Smooth muscle cell (in vitro differentiated cells): ENCODE data around the gene SYNPO2. TPM values are rescaled to one million over a fixed set of nuclear protein-coding genes. Genes with fewer than 3 reads are reported as not detected.

Experiments
- DNase-seq: peaks from one replicate; lab custom pipeline; 2025; ENCODE audit not compliant: unreplicated experiment; lab: John Stamatoyannopoulos, UW
- H2AFZ ChIP-seq: fragments of 200-600 bp; sonication (generic); 2 replicates; pipeline ENCODE4 v1.6.0; 2016; ENCODE audit warnings: antibody characterized with exemption, low read depth, mild to moderate bottlenecking
- H3F3A ChIP-seq: fragments of 200-600 bp; sonication (generic); 2 replicates; pipeline ENCODE4 v1.6.0; 2017; ENCODE audit warnings: antibody characterized with exemption, low read depth
- H3K27ac ChIP-seq: fragments of 200-600 bp; sonication (generic); 2 replicates; pipeline ENCODE4 v1.5.1; 2016; ENCODE audit warnings: low read depth, mild to moderate bottlenecking
- H3K27me3 ChIP-seq: fragments of 200-600 bp; sonication (generic); 2 replicates; pipeline ENCODE4 v1.6.1; 2016; ENCODE audit warnings: low read depth, mild to moderate bottlenecking
- H3K36me3 ChIP-seq: fragments of 200-600 bp; sonication (generic); 2 replicates; pipeline ENCODE4 v1.5.1; 2016; ENCODE audit warnings: low read depth
- H3K4me1 ChIP-seq: fragments of 200-600 bp; sonication (generic); 2 replicates; pipeline ENCODE4 v1.5.1; 2016; ENCODE audit warnings: low read depth
- H3K4me2 ChIP-seq: fragments of 200-600 bp; sonication (generic); 2 replicates; pipeline ENCODE4 v1.6.0; 2016; ENCODE audit warnings: mild to moderate bottlenecking
- H3K4me3 ChIP-seq: fragments of 200-600 bp; sonication (generic); 2 replicates; pipeline ENCODE4 v1.5.1; 2016; ENCODE audit warnings: mild to moderate bottlenecking
- H3K79me2 ChIP-seq: fragments of 200-600 bp; sonication (generic); 2 replicates; pipeline ENCODE4 v1.6.0; 2016; ENCODE audit warnings: low read depth, mild to moderate bottlenecking
- H3K9ac ChIP-seq: fragments of 200-600 bp; sonication (generic); 2 replicates; pipeline ENCODE4 v1.6.0; 2016; ENCODE audit warnings: low read depth
- H3K9me3 ChIP-seq: fragments of 200-600 bp; sonication (generic); replicated peaks from 2 replicates; pipeline ENCODE4 v1.5.1; 2016; ENCODE audit warnings: low read depth
- H4K20me1 ChIP-seq: fragments of 200-600 bp; sonication (generic); 2 replicates; pipeline ENCODE4 v1.6.0; 2016; ENCODE audit warnings: low read depth
- WGBS: methylation state at CpG from one replicate; pipeline ENCODE4 v1.1.7; 2016; ENCODE audit warnings: low lambda C conversion rate; 5-methylcytosine and 5-hydroxymethylcytosine counted together
- polyA plus RNA-seq: library from polyadenylated mRNA; unstranded; fragments of >200 nt; fragmentation: Nextera tagmentation; extraction: Ambion mirVana; gene quantifications from 2 replicates; pipeline ENCODE4 v1.2.1, GENCODE V29; 2016
- total RNA-seq: library from RNA; depleted of rRNA; stranded (reverse); fragments of >200 nt; gene quantifications from 2 replicates; pipeline ENCODE4 v1.2.3, GENCODE V29; 2014
- TF ChIP-seq, protein P1 (sequence below): fragments of 200-600 bp; sonication (generic); IDR thresholded peaks from 2 replicates; pipeline ENCODE4 v1.5.1; 2017; ENCODE audit warnings: borderline replicate concordance, mild to moderate bottlenecking, antibody characterized with exemption; ENCODE audit not compliant: insufficient read depth, poor library complexity, severe bottlenecking

The SYNPO2 gene
- total and polyA plus RNA-seq, 2 experiments from 2014 or later = 0.08 to 4.5 TPM

DNA sequence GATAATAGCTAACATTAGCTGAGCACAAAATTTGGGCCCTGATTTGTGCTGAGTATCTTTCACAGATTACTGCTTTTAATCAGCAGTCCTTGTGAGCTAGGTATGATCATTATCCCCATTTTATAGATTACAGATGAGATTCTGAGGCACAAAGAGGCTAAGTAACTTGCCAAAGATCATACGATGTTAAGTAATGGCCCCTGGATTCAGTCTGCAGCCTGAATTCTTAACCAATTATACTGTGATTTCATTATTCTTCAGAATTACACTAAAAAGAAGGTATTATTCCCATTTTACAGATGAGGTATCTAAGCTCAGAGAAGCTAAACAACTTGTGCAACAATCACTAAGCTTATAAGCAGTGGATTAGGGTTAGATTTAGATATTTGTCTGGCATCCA, 149.1 kb downstream of the SYNPO2 start:
- H2AFZ ChIP-seq = no peak overlapping the region

GRCh38 chr4:119038116-119038841, 149.6 kb downstream of the SYNPO2 start:
- WGBS = 86% methylated on average over 5 of the region's 5 CpGs
- Histone ChIP-seq H3K27ac (no peak overlapping the region), H3K27me3 (no peaks in the 10 kb centered on the region), H3K4me1 (peaks cover 20% of the 10 kb centered on the region), H4K20me1 (no peaks in the 10 kb centered on the region), H3K79me2 (no peaks in the 10 kb centered on the region), H3F3A (no peaks in the 10 kb centered on the region), H2AFZ (no peak overlapping the region), H3K4me3 (no peak overlapping the region), H3K4me2 (no peak overlapping the region), H3K9me3 (no peaks in the 10 kb centered on the region), H3K36me3 (no peaks in the 10 kb centered on the region), H3K9ac (no peak overlapping the region)
- TF ChIP-seq, protein P1, sequence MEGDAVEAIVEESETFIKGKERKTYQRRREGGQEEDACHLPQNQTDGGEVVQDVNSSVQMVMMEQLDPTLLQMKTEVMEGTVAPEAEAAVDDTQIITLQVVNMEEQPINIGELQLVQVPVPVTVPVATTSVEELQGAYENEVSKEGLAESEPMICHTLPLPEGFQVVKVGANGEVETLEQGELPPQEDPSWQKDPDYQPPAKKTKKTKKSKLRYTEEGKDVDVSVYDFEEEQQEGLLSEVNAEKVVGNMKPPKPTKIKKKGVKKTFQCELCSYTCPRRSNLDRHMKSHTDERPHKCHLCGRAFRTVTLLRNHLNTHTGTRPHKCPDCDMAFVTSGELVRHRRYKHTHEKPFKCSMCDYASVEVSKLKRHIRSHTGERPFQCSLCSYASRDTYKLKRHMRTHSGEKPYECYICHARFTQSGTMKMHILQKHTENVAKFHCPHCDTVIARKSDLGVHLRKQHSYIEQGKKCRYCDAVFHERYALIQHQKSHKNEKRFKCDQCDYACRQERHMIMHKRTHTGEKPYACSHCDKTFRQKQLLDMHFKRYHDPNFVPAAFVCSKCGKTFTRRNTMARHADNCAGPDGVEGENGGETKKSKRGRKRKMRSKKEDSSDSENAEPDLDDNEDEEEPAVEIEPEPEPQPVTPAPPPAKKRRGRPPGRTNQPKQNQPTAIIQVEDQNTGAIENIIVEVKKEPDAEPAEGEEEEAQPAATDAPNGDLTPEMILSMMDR = no peak
- no peak for DNase-seq

More for the DNA sequence above, 149.1 kb downstream of the SYNPO2 start:
- Histone ChIP-seq H3K27me3 (no peaks in the 10 kb centered on the region), H3K9ac (no peak overlapping the region), H3F3A (no peaks in the 10 kb centered on the region), H3K4me3 (no peak overlapping the region), H3K36me3 (no peaks in the 10 kb centered on the region), H3K27ac (no peak overlapping the region), H3K9me3 (no peaks in the 10 kb centered on the region), H3K4me1 (peaks cover 20% of the 10 kb centered on the region), H3K79me2 (no peaks in the 10 kb centered on the region), H3K4me2 (no peak overlapping the region), H4K20me1 (no peaks in the 10 kb centered on the region)
- DNase-seq = no peak
- 90% methylated on average over 1 of the region's 1 CpG for WGBS
- TF ChIP-seq, protein P1 = no peak

GRCh38 chr4:119039160-119039559, 150.5 kb downstream of the SYNPO2 start:
- TF ChIP-seq, protein P1 = no peak
- Histone ChIP-seq H4K20me1 (no peaks in the 10 kb centered on the region), H3K9me3 (no peaks in the 10 kb centered on the region), H3K4me3 (no peak overlapping the region), H3K36me3 (no peaks in the 10 kb centered on the region), H3K27me3 (no peaks in the 10 kb centered on the region), H3K4me2 (no peak overlapping the region), H3K9ac (no peak overlapping the region), H3K79me2 (no peaks in the 10 kb centered on the region), H2AFZ (no peak overlapping the region), H3K4me1 (peaks cover 20% of the 10 kb centered on the region), H3K27ac (no peak overlapping the region), H3F3A (no peaks in the 10 kb centered on the region)
- WGBS = 79% methylated on average over 1 of the region's 1 CpG
- DNase-seq = no peak

- H3K9me3 ChIP-seq = no peaks in the 10 kb centered on the region
- WGBS = 41% methylated on average over 4 of the region's 4 CpGs
- no peaks in the 10 kb centered on the region for H3F3A ChIP-seq
- peak overlapping the region; percentile 6 for H2AFZ ChIP-seq
- peak overlapping the region; percentile 51 for H3K4me2 ChIP-seq
- peak overlapping the region; percentile 9 for H3K9ac ChIP-seq
- H4K20me1 ChIP-seq = no peaks in the 10 kb centered on the region
- no peaks in the 10 kb centered on the region for H3K27me3 ChIP-seq
- no peak overlapping the region for H3K4me3 ChIP-seq
- TF ChIP-seq, protein P1 = no peak
- no peaks in the 10 kb centered on the region for H3K36me3 ChIP-seq
- H3K4me1 ChIP-seq = peaks cover 20% of the 10 kb centered on the region
- H3K79me2 ChIP-seq = no peaks in the 10 kb centered on the region
- peak overlapping the region; percentile 79 for H3K27ac ChIP-seq
- DNase-seq = no peak
These were observed 151.1 kb downstream of the SYNPO2 start for GRCh38 chr4:119039779-119040178.
